Fibroblast of skin of scalp (primary cell): ENCODE results near the gene PTPRE.
"Not testable (repeated sequence)": the region's sequence is repeated elsewhere in the genome, so short reads cannot be mapped to it uniquely, and the experiment has no call there.

Experiments used
- DNase-seq: peaks from one replicate; pipeline ENCODE4 v3.0.0-alpha.2; 2013

PTPRE gene

GRCh38 chr10:128078136-128078969 lies 171.4 kb downstream of the PTPRE start:
- DNase-seq, result peak; percentile 55

- DNase-seq, result no peak
Observed at GRCh38 chr10:128080231-128080630, 173.3 kb downstream of the PTPRE start.

DNA sequence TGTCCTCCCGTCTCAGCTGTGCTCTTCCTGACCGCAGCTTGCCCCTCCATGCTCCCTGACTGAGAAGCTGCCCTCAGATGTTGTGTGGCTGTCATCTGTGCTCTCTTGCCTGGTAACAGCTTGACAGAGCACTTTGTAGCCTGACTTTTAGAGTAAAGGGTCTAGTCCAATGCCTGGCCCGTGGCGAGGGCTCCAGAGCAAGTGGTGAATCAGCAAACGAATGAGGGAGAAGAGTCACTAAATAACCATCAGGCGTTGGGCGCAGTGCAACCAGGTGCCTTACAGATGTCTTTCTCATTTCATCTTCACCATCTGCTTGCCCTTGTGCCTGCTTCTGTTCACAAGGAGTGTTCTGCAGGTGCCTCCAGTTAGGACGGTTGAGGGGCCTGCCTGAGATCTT lies 173.7 kb downstream of the PTPRE start:
- DNase-seq, result no peak

DNA sequence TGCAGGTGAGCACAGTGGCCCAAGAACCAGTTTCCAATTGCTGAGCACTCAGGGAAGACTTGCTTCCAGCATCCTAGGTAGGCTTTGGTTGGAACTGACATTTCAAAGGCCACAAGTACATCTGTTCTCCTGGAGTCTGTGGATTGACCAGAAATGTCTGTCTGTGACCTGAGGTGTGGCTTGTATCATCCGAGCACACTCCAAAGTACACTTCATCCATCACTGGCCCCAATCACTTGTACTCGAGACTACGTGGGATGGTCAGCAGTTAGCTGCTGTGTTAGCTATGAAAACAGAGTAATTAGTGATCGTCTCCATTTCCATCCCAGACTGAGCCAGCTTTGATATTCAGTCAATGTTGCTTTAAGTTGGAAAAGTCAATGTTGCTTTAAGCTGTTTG lies 174.3 kb downstream of the PTPRE start:
- DNase-seq, result no peak

- DNase-seq, result no peak
Observed at GRCh38 chr10:128081720-128082119, 174.8 kb downstream of the PTPRE start.

DNA sequence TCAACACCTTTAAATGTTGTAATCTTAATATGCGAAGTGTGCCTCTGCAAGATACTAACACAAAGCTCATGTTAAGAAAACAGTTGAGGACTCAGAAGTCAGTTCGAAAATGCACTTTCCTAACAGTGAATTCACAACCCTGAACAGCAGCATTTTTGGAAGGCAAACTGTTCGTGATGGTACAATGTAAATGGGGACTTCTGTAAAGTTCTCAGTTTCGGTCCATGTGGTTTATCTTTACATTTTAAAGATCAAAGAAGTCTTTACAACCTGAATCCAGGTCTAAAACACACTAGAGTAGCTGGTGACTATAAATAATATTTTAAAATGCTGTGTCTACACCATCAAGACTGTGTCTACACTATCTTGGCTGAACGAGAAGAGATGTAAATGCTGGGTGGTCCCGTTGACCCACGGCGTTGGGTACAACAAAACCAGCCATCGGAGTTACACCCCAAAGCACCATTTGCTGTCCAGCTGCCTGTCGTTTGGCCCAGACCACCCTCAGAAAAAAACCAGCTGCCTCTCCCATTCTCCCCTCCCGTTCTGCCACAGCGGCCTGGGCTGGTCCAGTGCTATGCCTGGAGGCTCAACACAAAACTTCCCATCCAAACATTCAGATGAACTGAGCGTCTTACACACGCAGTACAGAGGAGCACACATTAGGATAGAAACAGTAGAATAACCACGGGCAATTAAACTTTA lies 176.4 kb downstream of the PTPRE start:
- DNase-seq, result no peak

DNA sequence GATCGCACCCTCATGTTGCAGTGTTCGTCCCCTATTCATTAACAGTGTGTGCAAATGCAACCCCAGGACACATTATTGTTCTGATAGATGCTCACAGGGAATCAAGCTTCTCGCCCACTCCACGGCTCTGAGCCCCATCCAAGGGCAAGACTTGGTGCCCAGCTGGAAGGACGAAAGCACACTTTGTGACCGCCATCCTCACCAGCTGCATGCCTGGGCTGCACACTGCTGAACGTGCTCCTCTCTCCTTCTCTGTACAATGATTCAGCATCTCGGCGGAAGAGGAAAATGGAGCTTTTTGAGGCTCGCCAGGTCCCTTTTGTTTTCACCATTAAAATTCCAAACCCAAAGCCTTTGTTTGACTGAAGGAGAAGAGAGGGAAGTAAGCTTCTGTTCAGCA lies 177.5 kb downstream of the PTPRE start:
- DNase-seq, result no peak

DNA sequence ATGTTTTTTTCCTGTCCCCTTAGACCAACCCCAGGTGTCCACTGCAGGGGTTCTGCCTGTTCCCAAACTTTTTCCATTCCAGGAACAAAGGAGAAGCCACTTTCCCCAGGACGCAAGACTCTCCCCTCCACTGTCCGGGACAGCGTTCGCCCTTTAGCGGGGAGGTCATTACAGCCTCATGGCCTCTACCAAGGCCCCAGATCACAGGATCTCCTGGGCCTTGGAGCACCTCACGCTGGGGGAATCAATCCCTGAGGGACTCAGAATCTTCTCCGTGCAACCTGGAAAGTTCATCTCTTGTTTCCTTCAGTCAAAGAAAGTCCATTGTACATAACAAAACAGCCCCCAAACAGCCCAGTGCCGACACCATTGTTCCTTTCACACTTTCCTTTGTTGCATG lies 178.1 kb downstream of the PTPRE start:
- DNase-seq, result no peak

- DNase-seq, result no peak
Observed at GRCh38 chr10:128086003-128086863, 179.3 kb downstream of the PTPRE start.

DNA sequence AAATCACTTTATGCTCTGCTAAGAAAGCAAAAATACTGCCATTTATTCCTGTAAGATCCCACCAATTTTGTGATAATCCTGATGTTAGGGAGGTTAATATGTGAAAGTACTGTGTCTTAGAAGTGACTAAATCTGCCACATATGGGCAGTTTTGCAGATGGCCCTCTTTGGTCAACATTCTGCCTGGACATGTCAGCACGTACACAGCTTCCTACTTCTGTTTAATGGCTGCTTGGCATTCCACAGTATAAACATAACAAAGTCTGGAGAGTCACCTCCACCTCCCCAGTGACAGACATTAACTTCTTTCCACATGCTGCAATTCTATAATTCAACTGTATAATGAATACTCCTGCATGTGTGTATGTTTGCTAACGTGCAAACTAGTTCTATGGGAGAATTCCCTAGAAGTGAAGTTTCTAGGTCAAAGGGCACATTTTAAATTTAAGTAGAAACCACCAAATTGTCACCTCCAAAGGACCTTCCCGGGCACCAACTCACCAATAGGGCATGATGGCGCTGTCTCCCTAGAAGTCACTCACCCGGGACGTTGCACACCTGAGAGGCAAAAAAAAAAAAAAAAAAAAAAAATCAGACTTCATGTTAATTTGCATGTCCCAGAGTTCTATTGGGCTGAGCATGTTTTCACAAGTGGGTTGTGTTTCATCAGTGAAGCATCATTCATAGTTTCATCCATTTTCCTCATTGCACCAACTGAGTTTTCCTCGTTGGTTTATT lies 180.4 kb downstream of the PTPRE start:
- no peak for DNase-seq

GRCh38 chr10:128087884-128088709 lies 181.2 kb downstream of the PTPRE start:
- DNase-seq, result no peak

DNA sequence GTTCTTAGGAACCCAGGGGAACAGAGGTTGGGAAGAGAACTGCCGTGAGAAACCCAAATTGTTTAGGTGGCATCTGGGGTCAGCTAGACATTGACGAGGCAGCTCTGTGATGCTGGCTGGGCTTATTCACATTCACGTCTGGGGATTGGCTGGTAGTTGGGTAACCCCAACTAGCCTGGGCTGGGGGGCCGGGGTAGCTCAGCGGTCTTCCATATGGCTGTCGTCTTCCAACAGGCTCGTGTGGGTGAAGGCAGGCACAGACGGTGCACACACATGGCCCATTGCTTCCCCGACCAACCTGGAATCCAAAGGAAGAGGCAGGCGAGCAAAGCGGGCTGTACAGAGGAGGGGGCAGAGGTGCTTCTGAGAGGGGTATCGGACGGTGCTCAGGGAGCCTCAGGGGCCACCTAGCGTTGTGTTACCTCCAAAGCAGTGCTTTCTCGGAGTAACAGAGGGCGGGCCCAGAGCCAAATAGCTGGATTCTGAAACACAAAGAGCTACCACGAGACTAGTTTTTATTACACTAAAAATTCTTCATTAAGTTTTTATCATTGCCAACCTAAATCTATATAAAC lies 184.8 kb downstream of the PTPRE start:
- DNase-seq, result no peak

GRCh38 chr10:128092454-128092853 lies 185.6 kb downstream of the PTPRE start:
- DNase-seq, result peak; percentile 20

GRCh38 chr10:128094596-128094995 lies 187.7 kb downstream of the PTPRE start:
- DNase-seq, result not testable (repeated sequence)

GRCh38 chr10:128095027-128095752 lies 188.3 kb downstream of the PTPRE start:
- no peak for DNase-seq

GRCh38 chr10:128095753-128096469 lies 189.0 kb downstream of the PTPRE start:
- DNase-seq, result no peak

DNA sequence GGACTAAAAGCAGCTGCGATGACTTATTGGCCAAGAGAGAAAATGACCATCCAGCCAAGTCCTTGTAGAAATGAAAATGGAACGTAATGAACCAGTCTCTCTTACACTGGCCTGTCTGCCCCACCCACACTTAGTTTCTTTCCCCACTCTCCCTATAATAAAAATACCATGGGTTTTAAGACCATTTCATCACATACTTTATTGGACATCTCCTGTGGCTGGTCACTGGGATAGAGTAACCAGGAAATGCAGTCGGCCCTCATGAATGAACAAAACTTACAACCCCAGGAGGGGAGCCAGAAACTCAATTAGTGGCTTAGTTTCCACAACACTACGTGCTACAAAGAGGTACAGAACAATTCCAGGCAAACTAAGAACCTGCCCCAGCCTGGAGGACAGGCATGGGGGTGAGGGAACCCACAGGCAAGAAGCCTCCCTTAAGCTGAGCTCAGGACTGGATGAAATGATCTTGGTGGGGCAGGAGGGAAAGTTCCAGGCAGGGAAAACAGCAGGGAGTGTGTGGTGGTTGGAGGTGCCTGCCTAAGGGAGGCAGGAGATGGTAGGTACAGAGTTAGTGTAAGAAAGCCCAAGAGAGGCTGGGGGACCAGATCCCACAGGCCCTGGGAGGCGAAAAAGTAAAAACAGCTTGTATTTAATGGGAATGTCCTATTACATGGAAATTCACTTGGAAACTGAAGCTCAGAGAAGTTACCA lies 189.7 kb downstream of the PTPRE start:
- no peak for DNase-seq

GRCh38 chr10:128097783-128098182 lies 190.9 kb downstream of the PTPRE start:
- DNase-seq, result peak; percentile 5

GRCh38 chr10:128098631-128099030 lies 191.7 kb downstream of the PTPRE start:
- DNase-seq, result no peak
